HG02981 (cell line): Measurements from ENCODE around the gene MACROD2.
A peak's percentile ranks its signal among the peaks of the same experiment; 100 is the strongest.

Experiments
- ATAC-seq: cut with Tn5 transposase; IDR thresholded peaks from one replicate; pipeline ENCODE4 v1.9.1; 2021; ENCODE audit warnings: mild to moderate bottlenecking, moderate library complexity; ENCODE audit not compliant: unreplicated experiment

Gene MACROD2

GRCh38 chr20:15654208-15654649, 1658.9 kb downstream of the MACROD2 start:
- ATAC-seq: peak; percentile 97

GRCh38 chr20:15655295-15655874, 1660.1 kb downstream of the MACROD2 start:
- ATAC-seq: no peak

DNA sequence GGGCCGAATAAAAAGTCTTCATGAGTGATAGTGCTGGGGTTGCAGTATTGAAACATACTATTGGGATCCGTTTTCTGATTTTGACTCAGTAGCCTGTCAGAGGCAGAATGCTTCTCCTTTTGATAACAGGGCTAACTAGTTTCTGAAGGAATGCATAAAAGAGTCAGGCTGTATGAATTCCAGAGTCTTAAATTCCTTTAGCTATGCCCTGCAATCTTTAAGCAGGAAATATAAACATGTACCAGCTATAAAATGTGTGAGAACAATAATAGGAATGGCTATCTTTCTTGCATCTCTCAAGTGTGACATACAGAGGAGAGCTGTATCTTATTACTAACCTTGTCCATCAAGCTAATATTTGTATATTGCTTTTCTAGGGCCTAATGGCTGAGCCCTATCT, 1660.8 kb downstream of the MACROD2 start:
- ATAC-seq: no peak

DNA sequence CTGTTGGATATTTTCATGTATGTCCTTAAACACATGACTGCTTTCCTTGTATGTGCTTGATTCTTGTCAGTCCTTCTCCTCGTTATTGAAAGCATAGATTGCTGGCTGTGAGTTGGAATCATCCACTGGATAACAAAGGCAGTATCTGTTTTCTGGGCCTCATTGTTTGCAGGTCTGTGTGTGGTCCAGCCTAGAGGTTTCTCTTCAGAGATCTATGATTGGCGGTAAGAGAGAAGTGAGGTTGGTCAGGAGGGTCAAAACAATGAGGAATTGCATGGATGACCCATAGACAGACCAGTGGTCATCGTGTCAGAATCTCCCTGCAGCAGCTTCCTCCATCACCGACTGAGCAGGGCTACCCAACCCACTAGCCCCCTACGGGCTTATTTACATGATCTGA, 1663.0 kb downstream of the MACROD2 start:
- ATAC-seq: no peak

DNA sequence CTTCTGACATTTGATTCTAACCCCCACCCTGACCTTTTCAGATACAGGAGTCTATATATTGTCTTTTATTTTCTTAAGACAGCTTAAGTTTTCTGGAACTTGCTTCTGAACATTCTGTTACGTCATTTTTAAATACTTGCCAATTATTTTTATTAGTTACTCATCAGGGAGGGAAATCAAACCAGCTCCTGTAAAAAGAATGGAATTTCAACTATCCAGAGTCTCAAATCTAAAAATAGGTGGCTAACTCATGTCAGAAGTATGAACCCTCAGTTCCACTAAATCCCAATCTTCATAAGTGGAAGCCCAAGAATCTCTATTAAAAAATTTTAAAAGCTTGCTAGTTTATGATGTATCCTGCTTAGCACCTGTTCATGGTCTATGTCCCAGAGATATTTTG, 1677.9 kb downstream of the MACROD2 start:
- no peak for ATAC-seq

GRCh38 chr20:15674253-15675060, 1679.1 kb downstream of the MACROD2 start:
- no peak for ATAC-seq

GRCh38 chr20:15675061-15675514, 1679.8 kb downstream of the MACROD2 start:
- ATAC-seq: no peak

GRCh38 chr20:15675813-15676484, 1680.6 kb downstream of the MACROD2 start:
- ATAC-seq: no peak

- ATAC-seq: no peak
Observed at GRCh38 chr20:15676815-15677214, 1681.5 kb downstream of the MACROD2 start.

DNA sequence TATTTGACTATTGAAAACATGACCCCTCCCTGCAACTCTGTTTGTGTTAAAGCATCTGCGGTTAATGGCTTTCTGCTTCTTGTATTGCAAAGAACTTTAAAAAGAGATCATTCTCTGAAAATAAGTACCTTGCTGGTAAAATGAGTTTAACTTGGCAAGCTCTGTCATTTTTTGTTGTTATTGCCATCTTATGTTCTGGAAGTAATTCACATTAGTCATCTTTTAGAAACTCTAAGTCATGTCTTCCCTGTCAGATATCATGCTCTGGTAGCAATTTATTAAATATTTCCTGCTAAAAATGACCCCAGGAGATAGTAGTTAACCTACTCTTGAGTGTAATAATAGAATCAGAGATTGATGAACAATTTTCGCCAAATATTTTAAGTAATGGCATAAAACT, 1687.4 kb downstream of the MACROD2 start:
- ATAC-seq: no peak

- no peak for ATAC-seq
Observed at GRCh38 chr20:15692570-15692969, 1697.3 kb downstream of the MACROD2 start.

- no peak for ATAC-seq
Observed at GRCh38 chr20:15699431-15700146, 1704.3 kb downstream of the MACROD2 start.

- ATAC-seq: no peak
Observed at GRCh38 chr20:15700147-15700765, 1704.9 kb downstream of the MACROD2 start.

DNA sequence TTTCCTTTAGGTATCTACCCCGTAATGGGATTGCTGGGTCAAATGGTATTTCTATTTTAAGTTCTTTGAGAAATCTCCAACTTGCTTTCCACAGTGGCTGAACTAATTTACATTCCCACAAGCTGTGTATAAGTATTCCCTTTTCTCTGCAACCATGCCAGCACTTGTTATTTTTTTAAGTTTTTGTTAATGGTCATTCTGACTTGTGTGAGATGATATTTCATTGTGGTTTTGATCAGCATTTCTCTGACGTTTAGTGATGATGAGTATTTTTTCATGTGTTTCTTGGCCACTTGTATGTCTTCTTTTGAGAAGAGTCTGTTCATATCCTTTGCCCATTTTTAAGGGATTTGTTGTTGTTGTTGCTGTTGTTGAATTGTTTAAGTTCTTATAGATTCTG, 1706.8 kb downstream of the MACROD2 start:
- no peak for ATAC-seq

DNA sequence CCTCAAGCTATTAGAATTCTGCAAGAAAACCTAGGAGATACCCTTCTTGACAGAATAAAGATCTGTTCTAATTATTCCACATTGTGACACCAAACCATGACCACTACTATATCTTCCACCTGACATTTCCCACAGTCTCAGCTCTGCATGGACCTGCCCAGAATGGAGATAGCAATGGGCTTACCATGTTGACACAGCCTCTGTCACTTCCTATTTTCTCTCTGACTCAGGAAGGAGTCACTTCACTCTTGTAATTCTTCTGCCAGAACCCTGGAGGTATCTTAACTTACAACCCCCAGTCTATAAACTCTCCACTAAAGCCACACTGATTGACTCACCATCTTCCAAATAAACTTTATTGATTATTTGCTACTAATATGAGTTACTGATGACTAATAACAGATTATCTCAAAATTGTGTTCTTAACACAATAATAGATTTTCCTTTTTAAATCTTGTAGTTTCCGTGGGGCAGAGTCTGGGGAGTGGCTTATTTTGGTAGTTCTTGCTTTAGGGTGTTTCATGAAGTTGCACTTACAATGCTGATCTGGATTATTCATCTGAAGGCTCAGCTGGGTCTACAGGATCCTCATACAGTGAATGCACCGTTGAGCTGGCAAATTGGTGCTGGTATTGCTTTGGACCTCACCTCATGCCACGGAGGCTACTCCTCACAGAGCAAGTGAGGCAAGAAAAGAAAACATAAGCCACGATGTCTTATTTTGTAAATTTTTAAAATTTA, 1708.0 kb downstream of the MACROD2 start:
- no peak for ATAC-seq

DNA sequence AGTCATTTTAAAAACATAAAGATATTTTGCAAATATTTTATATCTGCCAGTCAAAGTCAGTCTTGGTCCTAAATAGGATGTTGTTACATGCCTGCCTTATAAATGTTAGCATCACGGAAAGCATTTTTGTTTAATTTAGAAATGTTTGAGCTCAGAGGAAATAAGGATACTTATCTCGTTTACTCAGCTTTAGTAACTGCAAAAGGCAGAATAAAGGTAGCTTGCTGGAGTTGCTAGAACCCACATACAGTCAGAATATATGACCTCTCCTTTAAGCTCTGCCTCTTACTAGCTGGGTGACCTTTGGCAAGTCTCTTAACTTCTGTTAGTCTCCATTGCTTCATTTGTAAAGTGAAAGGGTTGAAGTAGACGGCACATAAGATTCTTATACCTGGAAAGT, 1710.7 kb downstream of the MACROD2 start:
- no peak for ATAC-seq

DNA sequence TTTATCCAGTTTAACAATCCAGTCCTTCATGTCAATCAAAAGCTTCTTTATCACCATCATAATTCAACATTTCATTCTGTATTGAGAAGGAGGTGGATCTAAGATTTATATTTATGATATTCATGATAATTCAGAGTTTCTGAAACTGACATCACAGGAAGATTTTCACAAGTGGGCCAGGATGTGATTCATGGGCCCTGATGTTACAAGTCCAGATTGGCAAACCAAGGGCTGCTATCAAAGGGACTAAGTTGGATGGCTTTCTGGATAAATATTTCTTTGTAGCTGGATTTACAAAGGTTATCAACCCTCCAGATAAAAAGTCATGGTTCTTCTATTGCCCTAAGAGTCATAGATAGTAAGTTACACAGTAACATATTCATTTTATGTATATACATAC, 1711.4 kb downstream of the MACROD2 start:
- ATAC-seq: no peak

GRCh38 chr20:15708984-15709598, 1713.8 kb downstream of the MACROD2 start:
- ATAC-seq: no peak

- no peak for ATAC-seq
Observed at GRCh38 chr20:15710636-15711035, 1715.3 kb downstream of the MACROD2 start.

DNA sequence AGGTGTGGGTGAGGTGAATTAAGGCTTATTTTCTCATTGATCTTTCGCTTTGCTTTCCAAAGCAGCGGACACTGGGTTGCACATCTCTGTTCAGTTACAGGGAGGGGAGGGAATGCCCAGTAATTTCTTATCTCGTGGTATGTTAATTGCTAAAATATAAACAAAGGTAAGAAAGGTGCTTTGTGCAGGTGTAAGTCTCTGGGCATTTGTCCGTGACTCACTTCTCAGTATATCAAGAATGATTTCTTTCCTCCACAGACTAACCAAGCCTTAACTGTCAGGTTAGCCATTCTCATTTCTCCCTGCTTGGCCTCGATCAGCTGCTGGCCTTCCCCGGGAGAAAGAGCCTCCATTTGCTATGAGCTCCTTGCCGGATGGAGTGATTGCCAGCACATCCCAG, 1715.9 kb downstream of the MACROD2 start:
- no peak for ATAC-seq
